ENCODE data around the gene SEC24C.

DNA sequence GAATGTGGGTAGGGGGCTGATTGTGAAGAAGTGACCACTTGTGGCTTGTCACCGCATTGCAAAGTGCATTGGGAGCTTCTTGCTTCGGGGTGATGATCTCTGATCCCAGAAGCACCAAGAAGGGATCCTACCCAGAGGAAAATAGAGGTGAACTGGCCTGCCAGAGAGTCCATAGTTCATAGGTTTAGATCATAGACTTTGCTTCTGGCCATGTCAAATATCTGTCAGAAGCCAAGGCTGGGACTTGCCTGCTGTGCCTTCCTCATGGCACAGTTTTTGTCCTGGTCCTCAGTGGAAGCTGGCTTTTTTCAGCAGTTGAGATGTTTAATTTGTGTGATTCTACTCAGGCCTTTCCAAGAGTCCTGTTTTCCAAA is 42.3 kb downstream of the SEC24C start:
- no peak for TF ChIP-seq EP300 (IDR thresholded peaks at IDR 0.05)
- TF ChIP-seq, protein P1, sequence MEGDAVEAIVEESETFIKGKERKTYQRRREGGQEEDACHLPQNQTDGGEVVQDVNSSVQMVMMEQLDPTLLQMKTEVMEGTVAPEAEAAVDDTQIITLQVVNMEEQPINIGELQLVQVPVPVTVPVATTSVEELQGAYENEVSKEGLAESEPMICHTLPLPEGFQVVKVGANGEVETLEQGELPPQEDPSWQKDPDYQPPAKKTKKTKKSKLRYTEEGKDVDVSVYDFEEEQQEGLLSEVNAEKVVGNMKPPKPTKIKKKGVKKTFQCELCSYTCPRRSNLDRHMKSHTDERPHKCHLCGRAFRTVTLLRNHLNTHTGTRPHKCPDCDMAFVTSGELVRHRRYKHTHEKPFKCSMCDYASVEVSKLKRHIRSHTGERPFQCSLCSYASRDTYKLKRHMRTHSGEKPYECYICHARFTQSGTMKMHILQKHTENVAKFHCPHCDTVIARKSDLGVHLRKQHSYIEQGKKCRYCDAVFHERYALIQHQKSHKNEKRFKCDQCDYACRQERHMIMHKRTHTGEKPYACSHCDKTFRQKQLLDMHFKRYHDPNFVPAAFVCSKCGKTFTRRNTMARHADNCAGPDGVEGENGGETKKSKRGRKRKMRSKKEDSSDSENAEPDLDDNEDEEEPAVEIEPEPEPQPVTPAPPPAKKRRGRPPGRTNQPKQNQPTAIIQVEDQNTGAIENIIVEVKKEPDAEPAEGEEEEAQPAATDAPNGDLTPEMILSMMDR (IDR thresholded peaks at IDR 0.05), result no peak
- no peak for TF ChIP-seq POLR2A (IDR thresholded peaks at IDR 0.05)
- no peak for TF ChIP-seq POLR2AphosphoS5 (IDR thresholded peaks at IDR 0.05)
